ENCODE measurements around the gene TENM4.

GRCh38 chr11:79195209-79195608, 245.6 kb downstream of the TENM4 start:
- TF ChIP-seq GABPA (IDR thresholded peaks at IDR 0.05; ENCODE audit: borderline replicate concordance, insufficient read depth, low read length) = no peak
- TF ChIP-seq POLR2AphosphoS5 (IDR thresholded peaks at IDR 0.05; ENCODE audit: low read depth, low read length) = no peak
- no peak for TF ChIP-seq RFX5 (IDR thresholded peaks at IDR 0.05; ENCODE audit: borderline replicate concordance, low read depth, low read length)
- no peak for TF ChIP-seq EP300 (IDR thresholded peaks at IDR 0.05; ENCODE audit: borderline replicate concordance in 1 of 2, low read depth in 2 of 2, low read length in 2 of 2)
- no peak for TF ChIP-seq TBP (IDR thresholded peaks at IDR 0.05; ENCODE audit: low read depth, low read length)
- TF ChIP-seq POLR2A (IDR thresholded peaks at IDR 0.05; ENCODE audit: control extremely low read depth in 1 of 2, low read depth in 2 of 2, low read length in 2 of 2) = no peak
- no peak for TF ChIP-seq CEBPB (IDR thresholded peaks at IDR 0.05; ENCODE audit: low read depth, low read length)
- no peak for TF ChIP-seq CTCF (IDR thresholded peaks at IDR 0.05; ENCODE audit: control extremely low read depth in 1 of 3, insufficient read depth in 1 of 3, low read depth in 1 of 3, low read length in 3 of 3)
- no peak for TF ChIP-seq ATF3 (IDR thresholded peaks at IDR 0.05; ENCODE audit: insufficient read depth, low read depth, low read length)
- no peak for TF ChIP-seq HDAC2 (IDR thresholded peaks at IDR 0.05; ENCODE audit: borderline replicate concordance in 1 of 2, low read depth in 2 of 2, low read length in 2 of 2)
